ENCODE measurements around the gene CLEC17A. TPM values are rescaled to one million over a fixed set of nuclear protein-coding genes. Genes with fewer than 3 reads are reported as not detected.

CLEC17A gene
- polyA plus RNA-seq, 1 donor, result 0.13 TPM

DNA sequence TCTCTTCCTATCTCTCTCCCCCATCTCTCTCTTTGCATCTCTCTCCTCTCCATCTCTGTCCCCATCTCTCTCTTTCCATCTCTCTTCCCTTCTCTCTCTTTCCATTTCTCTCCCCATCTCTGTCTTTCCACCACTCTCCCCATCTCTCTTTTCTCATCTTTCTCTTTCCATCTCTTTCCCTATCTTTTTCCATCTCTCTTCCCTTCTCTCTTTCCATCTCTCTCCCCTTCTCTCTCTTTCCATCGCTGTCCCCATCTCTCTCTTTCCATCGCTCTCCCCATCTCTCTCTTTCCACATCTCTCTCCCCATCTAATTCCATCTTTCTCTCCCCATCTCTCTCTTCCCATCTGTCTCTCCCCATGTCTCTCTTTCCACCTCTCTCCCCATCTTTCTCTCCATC lies 67.3 kb downstream of the CLEC17A start:
- DNase-seq, result no peak
- Histone ChIP-seq H3K36me3 (ENCODE audit: control insufficient read depth, insufficient read depth, low read length) (no peaks in the 10 kb centered on the region), H3K27me3 (ENCODE audit: control insufficient read depth, insufficient read depth, low read length) (no peaks in the 10 kb centered on the region), H3K9me3 (ENCODE audit: control insufficient read depth, low read depth, low read length) (no peaks in the 10 kb centered on the region), H3K4me1 (ENCODE audit: control insufficient read depth, insufficient read depth, low read length) (no peaks in the 10 kb centered on the region), H3K4me3 (ENCODE audit: low read length) (no peak overlapping the region), H3K27ac (ENCODE audit: low read length) (no peak overlapping the region)
- 67% methylated on average over 2 of the region's 2 CpGs for WGBS (ENCODE audit: insufficient coverage, low lambda C conversion rate)

DNA sequence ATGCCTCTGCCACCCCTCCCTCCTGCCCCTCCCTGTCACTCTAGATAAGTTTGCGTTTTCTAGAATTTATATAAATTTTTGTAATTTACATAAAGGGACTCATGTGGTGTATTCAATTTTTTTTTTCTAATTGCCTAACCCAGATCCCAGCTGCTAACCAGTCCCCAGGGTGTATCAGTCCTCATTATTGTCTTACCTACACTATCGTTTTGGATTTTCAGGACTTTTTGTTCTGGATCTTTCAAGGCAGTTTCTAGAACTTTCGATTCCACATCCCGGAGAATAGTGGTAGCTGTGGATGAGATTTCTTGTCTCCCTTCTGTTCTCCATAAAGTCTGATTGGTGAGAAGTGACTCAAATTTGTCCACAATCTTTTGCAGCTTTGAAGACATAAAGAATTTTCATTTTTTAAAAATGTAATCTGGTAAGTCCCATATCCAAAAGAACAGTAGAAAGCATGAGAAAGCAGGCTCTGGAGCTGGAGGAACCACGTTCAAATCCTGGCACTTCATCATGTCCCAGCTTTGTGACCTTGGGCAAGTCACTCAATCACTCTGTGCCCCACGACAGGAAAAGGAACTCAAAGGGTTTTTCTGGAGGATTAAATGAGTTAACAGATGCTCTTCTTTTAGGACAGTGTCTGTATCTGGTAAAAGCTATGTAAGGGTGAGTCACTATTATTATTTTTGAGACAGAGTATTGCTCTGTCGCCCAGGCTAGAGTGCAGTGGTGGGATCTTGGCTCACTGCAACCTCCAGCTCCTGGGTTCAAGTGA lies 72.1 kb downstream of the CLEC17A start:
- Histone ChIP-seq H3K4me1 (ENCODE audit: control insufficient read depth, insufficient read depth, low read length) (no peaks in the 10 kb centered on the region), H3K9me3 (ENCODE audit: control insufficient read depth, low read depth, low read length) (no peaks in the 10 kb centered on the region), H3K4me3 (ENCODE audit: low read length) (no peak overlapping the region), H3K27me3 (ENCODE audit: control insufficient read depth, insufficient read depth, low read length) (no peaks in the 10 kb centered on the region), H3K36me3 (ENCODE audit: control insufficient read depth, insufficient read depth, low read length) (no peaks in the 10 kb centered on the region), H3K27ac (ENCODE audit: low read length) (no peak overlapping the region)
- 92% methylated on average over 2 of the region's 7 CpGs for WGBS (ENCODE audit: insufficient coverage, low lambda C conversion rate)
- DNase-seq, result no peak

DNA sequence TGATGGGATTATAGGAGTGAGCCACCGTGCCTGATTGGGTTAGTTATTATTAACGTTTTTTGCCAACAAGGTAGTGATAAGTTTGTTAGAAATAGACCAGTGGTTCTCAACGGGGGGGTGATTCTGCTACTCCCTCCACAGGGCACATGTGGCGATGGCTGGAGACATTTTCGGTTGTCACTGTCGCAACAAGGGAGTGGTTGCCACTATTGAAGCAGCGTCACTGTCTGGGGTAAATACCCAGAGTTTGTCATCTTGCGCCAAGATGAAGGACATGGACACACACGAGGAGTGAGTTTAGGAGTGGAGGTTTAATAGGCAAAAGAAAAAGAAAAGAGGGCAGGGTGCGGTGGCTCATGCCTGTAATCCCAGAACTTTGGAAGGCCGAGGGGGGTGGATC lies 72.8 kb downstream of the CLEC17A start:
- 89% methylated on average over 3 of the region's 11 CpGs for WGBS (ENCODE audit: insufficient coverage, low lambda C conversion rate)
- Histone ChIP-seq H3K9me3 (ENCODE audit: control insufficient read depth, low read depth, low read length) (no peaks in the 10 kb centered on the region), H3K4me3 (ENCODE audit: low read length) (no peak overlapping the region), H3K27me3 (ENCODE audit: control insufficient read depth, insufficient read depth, low read length) (no peaks in the 10 kb centered on the region), H3K4me1 (ENCODE audit: control insufficient read depth, insufficient read depth, low read length) (no peaks in the 10 kb centered on the region), H3K27ac (ENCODE audit: low read length) (no peak overlapping the region), H3K36me3 (ENCODE audit: control insufficient read depth, insufficient read depth, low read length) (no peaks in the 10 kb centered on the region)
- DNase-seq, result no peak

DNA sequence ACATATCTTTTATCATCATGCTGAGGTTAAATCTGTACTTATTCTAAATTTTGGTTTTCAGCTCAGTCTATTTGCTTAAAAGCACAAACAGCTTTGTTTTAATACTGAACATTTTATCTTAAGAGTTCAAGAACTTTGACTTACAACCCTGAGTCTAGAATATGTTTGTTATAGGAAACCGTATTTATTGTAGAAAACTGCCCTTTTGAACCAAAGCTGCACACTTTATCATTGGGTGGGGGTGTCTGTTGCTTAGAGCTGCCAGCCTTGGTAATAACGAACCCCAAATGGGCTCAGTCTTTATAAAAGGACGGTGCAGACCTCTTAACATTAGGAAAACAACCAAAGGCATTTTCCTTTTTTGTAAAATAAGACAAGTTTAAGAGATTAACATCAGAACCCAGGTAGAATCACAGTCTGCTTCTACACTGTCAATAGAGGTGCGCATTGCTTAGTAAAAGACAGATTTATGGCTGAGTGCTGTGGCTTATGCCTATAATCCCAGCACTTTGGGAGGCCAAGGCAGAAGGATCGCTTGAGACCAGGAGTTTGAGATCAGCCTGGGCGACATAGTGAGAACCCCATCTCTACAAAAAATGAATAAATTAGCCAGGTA lies 77.1 kb downstream of the CLEC17A start:
- Histone ChIP-seq H3K4me3 (ENCODE audit: low read length) (no peak overlapping the region), H3K4me1 (ENCODE audit: control insufficient read depth, insufficient read depth, low read length) (no peaks in the 10 kb centered on the region), H3K9me3 (ENCODE audit: control insufficient read depth, low read depth, low read length) (no peaks in the 10 kb centered on the region), H3K36me3 (ENCODE audit: control insufficient read depth, insufficient read depth, low read length) (no peaks in the 10 kb centered on the region), H3K27ac (ENCODE audit: low read length) (no peak overlapping the region), H3K27me3 (ENCODE audit: control insufficient read depth, insufficient read depth, low read length) (no peaks in the 10 kb centered on the region)
- 20% methylated on average over 1 of the region's 6 CpGs for WGBS (ENCODE audit: insufficient coverage, low lambda C conversion rate)
- peak in 1 of 2 donors; percentile 54 for DNase-seq

DNA sequence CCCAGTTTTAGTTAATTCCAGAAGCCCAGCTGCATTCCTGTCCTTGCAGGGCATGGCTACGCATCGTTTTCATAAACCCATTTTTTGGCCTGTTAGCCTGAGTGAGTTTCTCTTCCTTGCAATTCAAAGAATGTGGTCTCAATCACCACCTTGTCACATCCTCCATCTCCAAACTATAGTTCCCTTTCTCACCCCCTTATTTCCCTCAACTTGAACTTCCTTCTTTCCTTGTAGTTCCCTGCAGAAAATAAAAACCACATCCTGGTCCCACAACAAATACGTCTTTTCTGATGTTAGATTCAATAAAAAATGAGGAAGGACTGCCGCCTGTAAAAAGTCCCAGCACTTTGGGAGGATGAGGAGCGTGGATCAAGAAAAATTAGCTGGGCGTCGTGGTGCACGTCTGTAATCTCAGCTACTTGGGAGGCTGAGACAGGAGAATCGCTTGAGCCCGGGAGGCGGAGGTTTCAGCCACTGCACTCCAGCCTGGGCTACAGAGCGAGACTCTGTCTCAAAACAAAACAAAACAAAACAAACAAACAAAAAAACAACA lies 78.6 kb downstream of the CLEC17A start:
- Histone ChIP-seq H3K27me3 (ENCODE audit: control insufficient read depth, insufficient read depth, low read length) (no peaks in the 10 kb centered on the region), H3K4me3 (ENCODE audit: low read length) (no peak overlapping the region), H3K36me3 (ENCODE audit: control insufficient read depth, insufficient read depth, low read length) (no peaks in the 10 kb centered on the region), H3K9me3 (ENCODE audit: control insufficient read depth, low read depth, low read length) (no peaks in the 10 kb centered on the region), H3K4me1 (ENCODE audit: control insufficient read depth, insufficient read depth, low read length) (no peaks in the 10 kb centered on the region), H3K27ac (ENCODE audit: low read length) (no peak overlapping the region)
- DNase-seq, result no peak
- WGBS (ENCODE audit: insufficient coverage, low lambda C conversion rate), result 100% methylated on average over 2 of the region's 12 CpGs

Other genes with a start within 250 kb of the CLEC17A start
- 54.3 TPM for gene ADGRE5, start 201.6 kb upstream of the CLEC17A start, polyA plus RNA-seq
- gene DDX39A, start 163.7 kb upstream of the CLEC17A start, polyA plus RNA-seq, result 69.2 TPM
- 65.3 TPM for gene PKN1, start 149.8 kb upstream of the CLEC17A start, polyA plus RNA-seq
- gene PTGER1, start 107.7 kb upstream of the CLEC17A start, polyA plus RNA-seq, result 0.97 TPM
- gene GIPC1, start 87.0 kb upstream of the CLEC17A start, polyA plus RNA-seq, result 43.7 TPM
- gene DNAJB1, start 64.7 kb upstream of the CLEC17A start, polyA plus RNA-seq, result 101 TPM
- 236 TPM for gene TECR, start 53.5 kb upstream of the CLEC17A start, polyA plus RNA-seq
- 140 TPM for gene NDUFB7, start 11.0 kb upstream of the CLEC17A start, polyA plus RNA-seq
- 0.79 TPM for gene ADGRE3, start 91.8 kb downstream of the CLEC17A start, polyA plus RNA-seq
- gene ZNF333, start 107.0 kb downstream of the CLEC17A start, polyA plus RNA-seq, result 14.1 TPM
- 1.2 TPM for gene ADGRE2, start 195.5 kb downstream of the CLEC17A start, polyA plus RNA-seq

Data from large intestine (tissue), 3 donors.